Natural killer cell (primary cell): Measurements from ENCODE around the gene ANXA3. TPM values are rescaled to one million over a fixed set of nuclear protein-coding genes. Genes with fewer than 3 reads are reported as not detected.

Experiments
- ATAC-seq, 3 donors: fragments of 150-1000 bp in 2 of 3; fragments of 200-7000 bp in 1 of 3; cut with Tn5 transposase; 1 replicate in 1 of 3; 2 replicates in 2 of 3; pipeline ENCODE4 v1.10.0; 2021; ENCODE audit warnings: mild to moderate bottlenecking in 2 of 3, moderate library complexity in 2 of 3
- DNase-seq, 2 donors: peaks; one replicate each; pipeline versions ENCODE4 v3.0.0 to v3.0.0-alpha.2; 2013 to 2021; ENCODE audit warnings: mixed read lengths in 1 of 2
- H3K27ac ChIP-seq: one replicate; pipeline ENCODE4 v1.5.1; 2013; ENCODE audit warnings: mild to moderate bottlenecking, low read length
- H3K27me3 ChIP-seq: one replicate; pipeline ENCODE4 v1.6.1; 2013; ENCODE audit warnings: low read length; ENCODE audit not compliant: control insufficient read depth, insufficient read depth
- H3K36me3 ChIP-seq: one replicate; pipeline ENCODE4 v1.6.1; 2013; ENCODE audit warnings: low read length; ENCODE audit not compliant: control insufficient read depth, insufficient read depth
- H3K4me1 ChIP-seq: one replicate; pipeline ENCODE4 v1.6.1; 2013; ENCODE audit warnings: low read length; ENCODE audit not compliant: control insufficient read depth, insufficient read depth
- H3K4me3 ChIP-seq: one replicate; pipeline ENCODE4 v1.5.1; 2013; ENCODE audit warnings: low read length
- H3K9me3 ChIP-seq: one replicate; pipeline ENCODE4 v1.6.1; 2013; ENCODE audit warnings: low read length; ENCODE audit not compliant: control insufficient read depth, insufficient read depth
- H3K27ac Mint-ChIP-seq, 2 donors: one replicate each; pipeline ENCODE4 v1.8.0; 2022; ENCODE audit warnings: mild to moderate bottlenecking in 2 of 2, mixed read lengths in 2 of 2, moderate library complexity in 1 of 2
- H3K27me3 Mint-ChIP-seq, 2 donors: one replicate each; pipeline ENCODE4 v1.8.0; 2022; ENCODE audit warnings: low read depth in 2 of 2, mixed read lengths in 2 of 2
- H3K36me3 Mint-ChIP-seq: one replicate; pipeline ENCODE4 v1.8.0; 2022; ENCODE audit warnings: mixed read lengths
- H3K4me1 Mint-ChIP-seq, 2 donors: one replicate each; pipeline ENCODE4 v1.8.0; 2022; ENCODE audit warnings: mixed read lengths in 2 of 2
- H3K4me3 Mint-ChIP-seq: one replicate; pipeline ENCODE4 v1.8.0; 2022; ENCODE audit warnings: mild to moderate bottlenecking, moderate library complexity, mixed read lengths
- H3K9me3 Mint-ChIP-seq, 2 donors: one replicate each; pipeline ENCODE4 v1.8.0; 2022; ENCODE audit warnings: mixed read lengths in 2 of 2
- CTCF ChIP-seq: fragments of 200-600 bp; IDR thresholded peaks from one replicate; pipeline ENCODE4 v1.8.0; 2022; ENCODE audit warnings: antibody characterized with exemption
- WGBS: methylation state at CpG from one replicate; pipeline ENCODE4 v1.1.7; 2013; ENCODE audit warnings: missing lambda C conversion rate; ENCODE audit not compliant: insufficient coverage; 5-methylcytosine and 5-hydroxymethylcytosine counted together
- intact Hi-C: fragments of 100-400 bp; cut with micrococcal nuclease; formaldehyde crosslinking; loops from one replicate; pipeline ENCODE4 v1.14.2; 2022
- total RNA-seq, 4 donors: library from RNA; stranded (reverse); fragments of 120-200 nt in 1 of 4; gene quantifications; one replicate each; pipeline versions ENCODE4 v1.2.3 to v1.2.4, GENCODE V29; 2013 to 2022

Gene ANXA3
- total RNA-seq, 3 donors from 2014 or later (not counting 1 experiment from before 2014, with no cell fraction given): 1.1 to 1.2 TPM; not detected in 1

- no peak overlapping the region for H3K27ac Mint-ChIP-seq
- TF ChIP-seq CTCF: no peak
- no peaks in the 10 kb centered on the region for H3K36me3 ChIP-seq
- H3K27me3 Mint-ChIP-seq: peaks cover 0 to 3% of the 10 kb centered on the region in 2 donors
- H3K9me3 ChIP-seq: no peaks in the 10 kb centered on the region
- no peak overlapping the region for H3K4me3 ChIP-seq
- DNase-seq: no peak
- peaks cover 0 to 5% of the 10 kb centered on the region in 2 donors for H3K4me1 Mint-ChIP-seq
- no peaks in the 10 kb centered on the region for H3K27me3 ChIP-seq
- no peaks in the 10 kb centered on the region for H3K36me3 Mint-ChIP-seq
- H3K27ac ChIP-seq: peak overlapping the region; percentile 53
- 55% methylated on average over 3 of the region's 4 CpGs for WGBS
- ATAC-seq: peak in 1 of 3 donors; percentile 43
- H3K4me1 ChIP-seq: peaks cover 8% of the 10 kb centered on the region
- peaks cover 0 to 2% of the 10 kb centered on the region in 2 donors for H3K9me3 Mint-ChIP-seq
- H3K4me3 Mint-ChIP-seq: no peak overlapping the region
- intact Hi-C loops: no loop called here
Observed at GRCh38 chr4:78629991-78630541, 78.5 kb downstream of the ANXA3 start.

- H3K9me3 ChIP-seq: no peaks in the 10 kb centered on the region
- H3K27me3 ChIP-seq: no peaks in the 10 kb centered on the region
- peaks cover 0 to 3% of the 10 kb centered on the region in 2 donors for H3K27me3 Mint-ChIP-seq
- ATAC-seq (no peak), DNase-seq (no peak)
- no peak overlapping the region for H3K4me3 ChIP-seq
- no peak overlapping the region for H3K27ac Mint-ChIP-seq
- H3K4me1 Mint-ChIP-seq: peaks cover 0 to 5% of the 10 kb centered on the region in 2 donors
- TF ChIP-seq CTCF: no peak
- H3K27ac ChIP-seq: no peak overlapping the region
- H3K36me3 Mint-ChIP-seq: no peaks in the 10 kb centered on the region
- peaks cover 0 to 2% of the 10 kb centered on the region in 2 donors for H3K9me3 Mint-ChIP-seq
- no peaks in the 10 kb centered on the region for H3K36me3 ChIP-seq
- H3K4me3 Mint-ChIP-seq: no peak overlapping the region
- WGBS: 53% methylated on average over 2 of the region's 2 CpGs
- peaks cover 8% of the 10 kb centered on the region for H3K4me1 ChIP-seq
- intact Hi-C loops: no loop called here
Observed at GRCh38 chr4:78630615-78631014, 79.0 kb downstream of the ANXA3 start.

- H3K4me3 ChIP-seq: no peak overlapping the region
- H3K4me1 ChIP-seq: peaks cover 8% of the 10 kb centered on the region
- H3K36me3 ChIP-seq: no peaks in the 10 kb centered on the region
- Mint-ChIP-seq H3K27ac (no peak overlapping the region), H3K4me1 (peaks cover 0 to 2% of the 10 kb centered on the region in 2 donors), H3K36me3 (no peaks in the 10 kb centered on the region), H3K27me3 (no peaks in the 10 kb centered on the region), H3K4me3 (no peak overlapping the region), H3K9me3 (peaks cover 0 to under 1% of the 10 kb centered on the region in 2 donors)
- DNase-seq: no peak
- no peaks in the 10 kb centered on the region for H3K9me3 ChIP-seq
- TF ChIP-seq CTCF: no peak
- H3K27ac ChIP-seq: no peak overlapping the region
- no peak for ATAC-seq
- intact Hi-C loops: no loop called here
- WGBS: 54% methylated on average over 4 of the region's 5 CpGs
- no peaks in the 10 kb centered on the region for H3K27me3 ChIP-seq
Observed at GRCh38 chr4:78634011-78634664, 82.6 kb downstream of the ANXA3 start.
